NCI-H1436 treated with DMSO at 0.1 percent for 48 hours (cell line): Measurements from ENCODE around the gene MNAT1.
"Not testable (repeated sequence)": the region's sequence is repeated elsewhere in the genome, so short reads cannot be mapped to it uniquely, and the experiment has no call there.

Experiments
- DNase-seq: peaks from one replicate; lab custom pipeline; 2025; lab: John Stamatoyannopoulos, UW

The MNAT1 gene

GRCh38 chr14:60738843-60739508 is 4.4 kb downstream of the MNAT1 start:
- DNase-seq: no peak

- DNase-seq: no peak
Observed at GRCh38 chr14:60744566-60744965, 10.0 kb downstream of the MNAT1 start.

- DNase-seq: no peak
Observed at GRCh38 chr14:60753264-60754119, 18.9 kb downstream of the MNAT1 start.

GRCh38 chr14:60756847-60757246 is 22.3 kb downstream of the MNAT1 start:
- DNase-seq: no peak

- DNase-seq: no peak
Observed at GRCh38 chr14:60757567-60758002, 23.0 kb downstream of the MNAT1 start.

GRCh38 chr14:60758885-60759284 is 24.3 kb downstream of the MNAT1 start:
- DNase-seq: no peak

- DNase-seq: no peak
Observed at GRCh38 chr14:60760209-60760608, 25.6 kb downstream of the MNAT1 start.

GRCh38 chr14:60760644-60761364 is 26.2 kb downstream of the MNAT1 start:
- DNase-seq: peak; percentile 65

- no peak for DNase-seq
Observed at GRCh38 chr14:60768602-60769001, 34.0 kb downstream of the MNAT1 start.

- no peak for DNase-seq
Observed at GRCh38 chr14:60771117-60771516, 36.6 kb downstream of the MNAT1 start.

- no peak for DNase-seq
Observed at GRCh38 chr14:60773558-60773957, 39.0 kb downstream of the MNAT1 start.

- no peak for DNase-seq
Observed at GRCh38 chr14:60775296-60775695, 40.7 kb downstream of the MNAT1 start.

GRCh38 chr14:60777856-60778578 is 43.5 kb downstream of the MNAT1 start:
- DNase-seq: no peak

- DNase-seq: not testable (repeated sequence)
Observed at GRCh38 chr14:60779745-60780514, 45.4 kb downstream of the MNAT1 start.

GRCh38 chr14:60780558-60780957 is 46.0 kb downstream of the MNAT1 start:
- DNase-seq: not testable (repeated sequence)

- no peak for DNase-seq
Observed at GRCh38 chr14:60786905-60787304, 52.3 kb downstream of the MNAT1 start.

GRCh38 chr14:60789656-60790055 is 55.1 kb downstream of the MNAT1 start:
- DNase-seq: no peak

GRCh38 chr14:60790850-60791249 is 56.3 kb downstream of the MNAT1 start:
- no peak for DNase-seq

- DNase-seq: no peak
Observed at GRCh38 chr14:60796434-60796833, 61.9 kb downstream of the MNAT1 start.

- DNase-seq: no peak
Observed at GRCh38 chr14:60800409-60800808, 65.8 kb downstream of the MNAT1 start.

GRCh38 chr14:60803871-60804270 is 69.3 kb downstream of the MNAT1 start:
- DNase-seq: no peak
